ENCODE data around the gene CCL24.
"Not testable (repeated sequence)": the region's sequence is repeated elsewhere in the genome, so short reads cannot be mapped to it uniquely, and the experiment has no call there.

The CCL24 gene

DNA sequence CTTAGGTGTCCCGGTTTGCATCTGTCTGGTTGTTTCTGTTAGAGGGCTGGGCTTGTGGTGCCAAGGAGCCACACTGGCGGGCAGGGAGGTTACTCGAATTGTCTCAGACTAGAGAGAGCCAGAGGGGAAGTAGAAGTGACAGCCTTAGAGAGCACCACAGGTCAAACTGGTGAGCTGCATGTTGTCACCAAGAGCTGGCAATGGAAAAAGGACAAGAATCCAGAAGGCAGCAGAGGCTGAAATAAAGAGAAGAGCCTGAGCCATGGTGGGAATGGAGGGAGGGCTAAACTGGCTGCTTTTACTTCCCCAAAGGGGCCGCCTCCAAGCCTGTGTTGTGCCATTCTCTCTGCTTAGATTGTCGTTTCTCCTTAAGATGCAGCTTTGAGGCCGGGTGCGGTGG is 34.1 kb upstream of the CCL24 start:
- no peak for TF ChIP-seq CTCF (IDR thresholded peaks at IDR 0.05; ENCODE audit: low read depth, low read length)
- H3K4me3 ChIP-seq (ENCODE audit: low read depth, low read length), result no peak overlapping the region

GRCh38 chr7:75845132-75845531 is 31.5 kb upstream of the CCL24 start:
- not testable (repeated sequence) for H3K4me3 ChIP-seq (ENCODE audit: low read depth, low read length)

GRCh38 chr7:75844158-75844557 is 30.6 kb upstream of the CCL24 start:
- TF ChIP-seq CTCF (IDR thresholded peaks at IDR 0.05; ENCODE audit: low read depth, low read length), result no peak
- H3K4me3 ChIP-seq (ENCODE audit: low read depth, low read length), result no peak overlapping the region

DNA sequence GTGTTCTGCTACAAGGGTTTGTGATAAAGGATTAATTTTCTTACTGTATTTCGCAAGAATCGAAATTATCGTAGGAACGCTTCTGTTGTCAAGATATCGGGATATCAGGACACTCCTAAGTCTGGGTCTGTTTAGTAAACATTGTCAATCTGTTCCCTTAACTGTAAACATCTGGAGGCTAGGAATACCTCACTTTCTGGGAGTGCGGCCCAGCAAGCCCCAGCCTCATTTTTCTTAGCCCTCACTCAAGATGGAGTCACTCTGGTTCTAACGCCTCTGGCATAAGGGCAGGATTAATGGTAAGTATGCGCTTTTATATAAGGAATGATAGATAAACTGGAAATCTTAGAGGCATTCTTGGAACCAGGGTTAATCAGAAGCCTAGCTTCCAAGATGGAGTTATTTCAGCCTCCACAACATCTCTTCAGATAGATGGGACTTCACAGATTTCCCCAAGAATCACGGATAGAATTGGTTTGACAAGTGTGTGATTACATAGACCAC is 30.1 kb upstream of the CCL24 start:
- no peak overlapping the region for H3K4me3 ChIP-seq (ENCODE audit: low read depth, low read length)
- TF ChIP-seq CTCF (IDR thresholded peaks at IDR 0.05; ENCODE audit: low read depth, low read length), result no peak

GRCh38 chr7:75842836-75843446 is 29.3 kb upstream of the CCL24 start:
- peak overlapping the region; percentile 13 for H3K4me3 ChIP-seq (ENCODE audit: low read depth, low read length)
- no peak for TF ChIP-seq CTCF (IDR thresholded peaks at IDR 0.05; ENCODE audit: low read depth, low read length)

GRCh38 chr7:75840029-75840428 is 26.4 kb upstream of the CCL24 start:
- no peak for TF ChIP-seq CTCF (IDR thresholded peaks at IDR 0.05; ENCODE audit: low read depth, low read length)
- no peak overlapping the region for H3K4me3 ChIP-seq (ENCODE audit: low read depth, low read length)

GRCh38 chr7:75838281-75838930 is 24.8 kb upstream of the CCL24 start:
- not testable (repeated sequence) for H3K4me3 ChIP-seq (ENCODE audit: low read depth, low read length)

- no peak overlapping the region for H3K4me3 ChIP-seq (ENCODE audit: low read depth, low read length)
- no peak for TF ChIP-seq CTCF (IDR thresholded peaks at IDR 0.05; ENCODE audit: low read depth, low read length)
Measured at GRCh38 chr7:75836798-75837197, 23.2 kb upstream of the CCL24 start.

Data from WI38 (cell line).